K562 (cell line): ENCODE measurements around the gene FLAD1.

Experiments
- ATF7 ChIP-seq: fragments of 450-650 bp; IDR thresholded peaks from 2 replicates; pipeline ENCODE4 v1.7.1; 2014; ENCODE audit warnings: mild to moderate bottlenecking, moderate library complexity
- EP300 ChIP-seq: IDR thresholded peaks from 2 replicates; pipeline ENCODE4 v1.6.1; 2012; ENCODE audit warnings: low read length, improper control_type of control experiment
- EZH2 ChIP-seq: IDR thresholded peaks from 2 replicates; pipeline ENCODE4 v1.6.1; 2012; ENCODE audit warnings: low read depth, mild to moderate bottlenecking, inconsistent platforms, low read length, borderline replicate concordance
- GATA2 ChIP-seq: sonication (generic); formaldehyde crosslinking; IDR thresholded peaks from 2 replicates; pipeline ENCODE4 v1.4.0; 2020; ENCODE audit warnings: mild to moderate bottlenecking, missing genetic modification reagents
- SAP30 ChIP-seq: fragments of 200-600 bp; sonication (generic); IDR thresholded peaks from 2 replicates; pipeline ENCODE4 v1.6.1; 2012; ENCODE audit warnings: borderline replicate concordance, low read depth, mild to moderate bottlenecking, moderate library complexity, low read length, control low read depth, inconsistent platforms; ENCODE audit not compliant: insufficient read depth, poor library complexity, severe bottlenecking
- SMC3 ChIP-seq: conservative IDR thresholded peaks from 2 replicates; pipeline ENCODE4 v1.6.1; 2011; ENCODE audit warnings: low read depth, low read length, improper control_type of control experiment; ENCODE audit not compliant: insufficient read depth
- SP1 ChIP-seq: sonication (generic); formaldehyde crosslinking; IDR thresholded peaks from 2 replicates; pipeline ENCODE4 v1.8.1; 2022; ENCODE audit warnings: mild to moderate bottlenecking, missing genetic modification reagents
- ZNF175 ChIP-seq: fragments of 200-800 bp; sonication (Bioruptor generic); IDR thresholded peaks from 2 replicates; pipeline ENCODE4 v1.6.1; 2016; ENCODE audit warnings: low read depth, mild to moderate bottlenecking, missing genetic modification characterization, missing compliant biosample characterization
- ZNF184 ChIP-seq: sonication (generic); formaldehyde crosslinking; IDR thresholded peaks from 2 replicates; pipeline ENCODE4 v1.5.0; 2020; ENCODE audit warnings: missing genetic modification reagents
- TF ChIP-seq, protein P1 (sequence below): sonication (generic); formaldehyde crosslinking; IDR thresholded peaks from 2 replicates; pipeline ENCODE4 v1.8.0; 2022; ENCODE audit warnings: mild to moderate bottlenecking, missing genetic modification reagents
- TF ChIP-seq, protein P2 (sequence below): sonication (generic); formaldehyde crosslinking; IDR thresholded peaks from 2 replicates; pipeline ENCODE4 v1.8.0; 2022; ENCODE audit warnings: missing genetic modification reagents, mild to moderate bottlenecking, borderline replicate concordance
- TF ChIP-seq, protein P3 (sequence below), 3 experiments: IDR thresholded peaks in 2 of 3; conservative IDR thresholded peaks in 1 of 3; 2 replicates each; pipeline ENCODE4 v1.5.1; 2011 to 2012; ENCODE audit warnings: low read length in 3 of 3, mild to moderate bottlenecking in 3 of 3, control low read depth in 2 of 3, improper control_type of control experiment in 1 of 3, inconsistent platforms in 1 of 3, low read depth in 1 of 3, mixed read lengths in 1 of 3, moderate library complexity in 1 of 3; ENCODE audit not compliant: insufficient read depth in 2 of 3

DNA sequence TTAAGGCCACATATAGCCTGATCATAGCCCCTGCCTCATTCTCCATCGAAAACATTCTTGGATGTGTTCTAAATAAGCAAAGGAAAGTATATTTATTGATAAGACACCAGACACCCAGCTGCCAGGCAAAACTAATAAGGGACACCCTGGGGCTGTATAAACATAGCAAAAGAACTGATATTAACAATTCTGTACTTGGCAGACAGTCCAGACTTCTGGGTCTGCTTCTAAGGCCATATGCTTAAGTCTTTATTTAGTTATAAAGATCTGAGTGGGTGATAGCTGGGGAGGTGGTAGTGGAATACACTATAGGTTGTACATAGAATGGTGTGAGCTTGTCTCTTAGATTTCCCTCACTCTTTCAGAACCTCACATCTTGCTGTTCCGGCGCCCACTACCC lies 4.8 kb upstream of the FLAD1 start:
- TF ChIP-seq SP1 = no peak
- TF ChIP-seq GATA2 (CRISPR knock-in tag) = no peak
- TF ChIP-seq ZNF184 = no peak
- TF ChIP-seq, protein P1, sequence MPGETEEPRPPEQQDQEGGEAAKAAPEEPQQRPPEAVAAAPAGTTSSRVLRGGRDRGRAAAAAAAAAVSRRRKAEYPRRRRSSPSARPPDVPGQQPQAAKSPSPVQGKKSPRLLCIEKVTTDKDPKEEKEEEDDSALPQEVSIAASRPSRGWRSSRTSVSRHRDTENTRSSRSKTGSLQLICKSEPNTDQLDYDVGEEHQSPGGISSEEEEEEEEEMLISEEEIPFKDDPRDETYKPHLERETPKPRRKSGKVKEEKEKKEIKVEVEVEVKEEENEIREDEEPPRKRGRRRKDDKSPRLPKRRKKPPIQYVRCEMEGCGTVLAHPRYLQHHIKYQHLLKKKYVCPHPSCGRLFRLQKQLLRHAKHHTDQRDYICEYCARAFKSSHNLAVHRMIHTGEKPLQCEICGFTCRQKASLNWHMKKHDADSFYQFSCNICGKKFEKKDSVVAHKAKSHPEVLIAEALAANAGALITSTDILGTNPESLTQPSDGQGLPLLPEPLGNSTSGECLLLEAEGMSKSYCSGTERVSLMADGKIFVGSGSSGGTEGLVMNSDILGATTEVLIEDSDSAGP (CRISPR knock-in tag) = no peak
- TF ChIP-seq, protein P2, sequence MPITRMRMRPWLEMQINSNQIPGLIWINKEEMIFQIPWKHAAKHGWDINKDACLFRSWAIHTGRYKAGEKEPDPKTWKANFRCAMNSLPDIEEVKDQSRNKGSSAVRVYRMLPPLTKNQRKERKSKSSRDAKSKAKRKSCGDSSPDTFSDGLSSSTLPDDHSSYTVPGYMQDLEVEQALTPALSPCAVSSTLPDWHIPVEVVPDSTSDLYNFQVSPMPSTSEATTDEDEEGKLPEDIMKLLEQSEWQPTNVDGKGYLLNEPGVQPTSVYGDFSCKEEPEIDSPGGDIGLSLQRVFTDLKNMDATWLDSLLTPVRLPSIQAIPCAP = no peak
- TF ChIP-seq EZH2 = no peak
- no peak for TF ChIP-seq SAP30
- TF ChIP-seq, protein P3, sequence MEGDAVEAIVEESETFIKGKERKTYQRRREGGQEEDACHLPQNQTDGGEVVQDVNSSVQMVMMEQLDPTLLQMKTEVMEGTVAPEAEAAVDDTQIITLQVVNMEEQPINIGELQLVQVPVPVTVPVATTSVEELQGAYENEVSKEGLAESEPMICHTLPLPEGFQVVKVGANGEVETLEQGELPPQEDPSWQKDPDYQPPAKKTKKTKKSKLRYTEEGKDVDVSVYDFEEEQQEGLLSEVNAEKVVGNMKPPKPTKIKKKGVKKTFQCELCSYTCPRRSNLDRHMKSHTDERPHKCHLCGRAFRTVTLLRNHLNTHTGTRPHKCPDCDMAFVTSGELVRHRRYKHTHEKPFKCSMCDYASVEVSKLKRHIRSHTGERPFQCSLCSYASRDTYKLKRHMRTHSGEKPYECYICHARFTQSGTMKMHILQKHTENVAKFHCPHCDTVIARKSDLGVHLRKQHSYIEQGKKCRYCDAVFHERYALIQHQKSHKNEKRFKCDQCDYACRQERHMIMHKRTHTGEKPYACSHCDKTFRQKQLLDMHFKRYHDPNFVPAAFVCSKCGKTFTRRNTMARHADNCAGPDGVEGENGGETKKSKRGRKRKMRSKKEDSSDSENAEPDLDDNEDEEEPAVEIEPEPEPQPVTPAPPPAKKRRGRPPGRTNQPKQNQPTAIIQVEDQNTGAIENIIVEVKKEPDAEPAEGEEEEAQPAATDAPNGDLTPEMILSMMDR (IDR thresholded peaks at IDR 0.05 in 2 of 3, conservative IDR thresholded peaks at IDR 0.05 in 1 of 3; ENCODE audit: insufficient read depth in 2 of 3, low read depth in 1 of 3, low read length in 3 of 3) = no peak
- no peak for TF ChIP-seq ZNF175
- no peak for TF ChIP-seq ATF7
- no peak for TF ChIP-seq EP300
- no peak for TF ChIP-seq SMC3
